Liver (tissue), 9 donors: ENCODE results near the gene ZNF628. TPM values are rescaled to one million over a fixed set of nuclear protein-coding genes. Genes with fewer than 3 reads are reported as not detected.

Experiments used
- DNase-seq: peaks from one replicate; pipeline ENCODE4 v3.0.0-alpha.2; 2017; ENCODE audit warnings: low spot score
- H3K27ac ChIP-seq, 2 donors: one replicate each; pipeline ENCODE4 v1.7.0; 2013; ENCODE audit warnings: inconsistent platforms in 2 of 2, low read length in 2 of 2, control low read depth in 1 of 2, low read depth in 1 of 2, mild to moderate bottlenecking in 1 of 2
- H3K27me3 ChIP-seq, 4 donors: one replicate each; pipeline versions ENCODE4 v1.6.1 to v1.7.0; 2013; ENCODE audit warnings: low read length in 3 of 4, inconsistent platforms in 1 of 4, mild to moderate bottlenecking in 1 of 4, moderate library complexity in 1 of 4; ENCODE audit not compliant: control insufficient read depth in 4 of 4, insufficient read depth in 4 of 4
- H3K36me3 ChIP-seq, 4 donors: one replicate each; pipeline versions ENCODE4 v1.6.1 to v1.7.0; 2013; ENCODE audit warnings: low read length in 3 of 4, mild to moderate bottlenecking in 3 of 4, low read depth in 1 of 4, moderate library complexity in 1 of 4; ENCODE audit not compliant: control insufficient read depth in 4 of 4, insufficient read depth in 3 of 4
- H3K4me1 ChIP-seq, 4 donors: one replicate each; pipeline versions ENCODE4 v1.6.1 to v1.7.0; 2013; ENCODE audit warnings: low read length in 3 of 4, mild to moderate bottlenecking in 3 of 4, moderate library complexity in 1 of 4; ENCODE audit not compliant: control insufficient read depth in 4 of 4, insufficient read depth in 4 of 4
- H3K4me3 ChIP-seq, 3 donors: one replicate each; pipeline versions ENCODE4 v1.6.1 to v1.7.0; 2013; ENCODE audit warnings: low read length in 3 of 3, control low read depth in 1 of 3, low read depth in 1 of 3, mild to moderate bottlenecking in 1 of 3
- H3K9ac ChIP-seq, 2 donors: one replicate each; pipeline ENCODE4 v1.7.0; 2013; ENCODE audit warnings: low read length in 2 of 2, mild to moderate bottlenecking in 2 of 2, moderate library complexity in 2 of 2, control low read depth in 1 of 2, low read depth in 1 of 2
- H3K9me3 ChIP-seq, 4 donors: one replicate each; pipeline versions ENCODE4 v1.6.1 to v1.7.0; 2013; ENCODE audit warnings: low read length in 3 of 4; ENCODE audit not compliant: control insufficient read depth in 4 of 4
- CTCF ChIP-seq: fragments of 150-350 bp; IDR thresholded peaks from 2 replicates; pipeline ENCODE4 v1.5.1; 2017; ENCODE audit warnings: improper control_type of control experiment, low read depth, low read length; ENCODE audit not compliant: missing input control
- EGR1 ChIP-seq, 2 donors: IDR thresholded peaks; 2 replicates each; pipeline ENCODE4 v1.6.1; 2016 to 2018; ENCODE audit warnings: antibody characterized with exemption in 2 of 2, low read depth in 2 of 2
- FOXA1 ChIP-seq: IDR thresholded peaks from 2 replicates; pipeline ENCODE4 v1.6.1; 2016; ENCODE audit warnings: antibody characterized with exemption
- FOXA2 ChIP-seq: IDR thresholded peaks from 2 replicates; pipeline ENCODE4 v1.6.1; 2016; ENCODE audit warnings: antibody characterized with exemption
- GABPA ChIP-seq, 2 donors: IDR thresholded peaks in 1 of 2; conservative IDR thresholded peaks in 1 of 2; 2 replicates each; pipeline ENCODE4 v1.6.1; 2016; ENCODE audit warnings: antibody characterized with exemption in 2 of 2, mild to moderate bottlenecking in 1 of 2, moderate library complexity in 1 of 2
- HNF4A ChIP-seq, 2 donors: conservative IDR thresholded peaks; 2 replicates each; pipeline ENCODE4 v1.6.1; 2016; ENCODE audit warnings: antibody characterized with exemption in 2 of 2, mild to moderate bottlenecking in 2 of 2
- HNF4G ChIP-seq: IDR thresholded peaks from 2 replicates; pipeline ENCODE4 v1.6.1; 2016; ENCODE audit warnings: antibody characterized with exemption
- JUND ChIP-seq, 2 donors: IDR thresholded peaks; 2 replicates each; pipeline ENCODE4 v1.6.1; 2016; ENCODE audit warnings: antibody characterized with exemption in 2 of 2
- MAX ChIP-seq: IDR thresholded peaks from 2 replicates; pipeline ENCODE4 v1.6.1; 2016; ENCODE audit warnings: antibody characterized with exemption
- NR2F2 ChIP-seq: IDR thresholded peaks from 2 replicates; pipeline ENCODE4 v1.6.1; 2016; ENCODE audit warnings: antibody characterized with exemption
- RAD21 ChIP-seq, 2 donors: IDR thresholded peaks; 2 replicates each; pipeline ENCODE4 v1.6.1; 2016; ENCODE audit warnings: antibody characterized with exemption in 2 of 2, mild to moderate bottlenecking in 2 of 2
- REST ChIP-seq: IDR thresholded peaks from 2 replicates; pipeline ENCODE4 v1.6.1; 2016; ENCODE audit warnings: antibody characterized with exemption, mild to moderate bottlenecking
- SP1 ChIP-seq: IDR thresholded peaks from 2 replicates; pipeline ENCODE4 v1.6.1; 2018; ENCODE audit warnings: antibody characterized with exemption, mild to moderate bottlenecking
- TAF1 ChIP-seq: conservative IDR thresholded peaks from 2 replicates; pipeline ENCODE4 v1.6.1; 2016; ENCODE audit warnings: antibody characterized with exemption, mild to moderate bottlenecking
- YY1 ChIP-seq: IDR thresholded peaks from 2 replicates; pipeline ENCODE4 v1.6.1; 2016; ENCODE audit warnings: antibody characterized with exemption, mild to moderate bottlenecking
- ZBTB33 ChIP-seq: IDR thresholded peaks from 2 replicates; pipeline ENCODE4 v1.6.1; 2016; ENCODE audit warnings: antibody characterized with exemption
- WGBS: extraction: QIAGEN DNeasy Blood & Tissue Kit; methylation state at CpG from one replicate; pipeline ENCODE4 v1.1.7; 2013; 5-methylcytosine and 5-hydroxymethylcytosine counted together
- polyA plus RNA-seq, 2 donors: library from polyadenylated mRNA; stranded (reverse) in 1 of 2; unstranded in 1 of 2; fragments of 200-250 nt in 1 of 2; fragments of >200 nt in 1 of 2; fragmentation: Nextera tagmentation in 1 of 2; extraction: Ambion mirVana in 1 of 2; gene quantifications; one replicate each; pipeline versions ENCODE4 v1.2.1 to v1.2.3, GENCODE V29; 2013 to 2015
- total RNA-seq, 2 donors: library from RNA; depleted of rRNA; stranded (reverse); fragments of >200 nt; gene quantifications; one replicate each; pipeline ENCODE4 v1.2.3, GENCODE V29; 2014
- donor health status: healthy.
- donor health status: healthy.
- donor health status: healthy.
- donor health status: healthy.
- donor health status: healthy.

ZNF628 gene
- total and polyA plus RNA-seq, 4 donors: 0.99 to 4.4 (median 1.5) TPM

GRCh38 chr19:55464039-55464661 is 12.3 kb upstream of the ZNF628 start:
- 84% methylated on average over 23 of the region's 23 CpGs for WGBS
- no peaks in the 10 kb centered on the region for H3K36me3 ChIP-seq
- no peak overlapping the region for H3K4me3 ChIP-seq
- TF ChIP-seq REST (no peak), NR2F2 (no peak), ZBTB33 (no peak), FOXA2 (no peak), TAF1 (no peak), FOXA1 (no peak), SP1 (no peak), CTCF (no peak), HNF4A (conservative IDR thresholded peaks at IDR 0.05) (no peak), HNF4G (no peak), GABPA (IDR thresholded peaks at IDR 0.05 in 1 of 2, conservative IDR thresholded peaks at IDR 0.05 in 1 of 2) (no peak), MAX (no peak), JUND (IDR thresholded peaks at IDR 0.05) (no peak), YY1 (no peak)
- H3K9ac ChIP-seq: no peak overlapping the region
- no peaks in the 10 kb centered on the region for H3K27me3 ChIP-seq
- peaks cover 14 to 45% (median 34%) of the 10 kb centered on the region in 4 donors for H3K4me1 ChIP-seq
- no peaks in the 10 kb centered on the region for H3K9me3 ChIP-seq
- DNase-seq: no peak
- H3K27ac ChIP-seq: no peak overlapping the region

GRCh38 chr19:55464662-55465054 is 11.8 kb upstream of the ZNF628 start, which contains the start of gene C19orf85:
Gene C19orf85, minus strand, starts transcription at chr19:55464751. Its CDS starts 197 bp downstream, at chr19:55464554.
- H3K4me1 ChIP-seq: peaks cover 11 to 41% (median 31%) of the 10 kb centered on the region in 4 donors
- 85% methylated on average over 14 of the region's 14 CpGs for WGBS
- H3K36me3 ChIP-seq: no peaks in the 10 kb centered on the region
- no peak within 1 kb of the TSS for H3K9ac ChIP-seq
- no peak within 1 kb of the TSS for H3K4me3 ChIP-seq
- H3K9me3 ChIP-seq: no peaks in the 10 kb centered on the region
- H3K27ac ChIP-seq: no peak within 1 kb of the TSS
- H3K27me3 ChIP-seq: no peaks in the 10 kb centered on the region
- no peak for DNase-seq
- TF ChIP-seq JUND (IDR thresholded peaks at IDR 0.05): no peak
- no peak for TF ChIP-seq EGR1 (IDR thresholded peaks at IDR 0.05; ENCODE audit: low read depth in 2 of 2)
- TF ChIP-seq RAD21 (IDR thresholded peaks at IDR 0.05): no peak
- no peak for TF ChIP-seq ZBTB33
- no peak for TF ChIP-seq CTCF
- no peak for TF ChIP-seq MAX
- no peak for TF ChIP-seq SP1
- TF ChIP-seq FOXA1: no peak
- TF ChIP-seq HNF4G: no peak
- no peak for TF ChIP-seq GABPA (IDR thresholded peaks at IDR 0.05 in 1 of 2, conservative IDR thresholded peaks at IDR 0.05 in 1 of 2)
